ENCODE data around the gene KIFAP3. TPM values are rescaled to one million over a fixed set of nuclear protein-coding genes. Genes with fewer than 3 reads are reported as not detected.
"Not testable (repeated sequence)": the region's sequence is repeated elsewhere in the genome, so short reads cannot be mapped to it uniquely, and the experiment has no call there.

The KIFAP3 gene
- total RNA-seq, 1 donor from 2014 or later, result 25.6 TPM

DNA sequence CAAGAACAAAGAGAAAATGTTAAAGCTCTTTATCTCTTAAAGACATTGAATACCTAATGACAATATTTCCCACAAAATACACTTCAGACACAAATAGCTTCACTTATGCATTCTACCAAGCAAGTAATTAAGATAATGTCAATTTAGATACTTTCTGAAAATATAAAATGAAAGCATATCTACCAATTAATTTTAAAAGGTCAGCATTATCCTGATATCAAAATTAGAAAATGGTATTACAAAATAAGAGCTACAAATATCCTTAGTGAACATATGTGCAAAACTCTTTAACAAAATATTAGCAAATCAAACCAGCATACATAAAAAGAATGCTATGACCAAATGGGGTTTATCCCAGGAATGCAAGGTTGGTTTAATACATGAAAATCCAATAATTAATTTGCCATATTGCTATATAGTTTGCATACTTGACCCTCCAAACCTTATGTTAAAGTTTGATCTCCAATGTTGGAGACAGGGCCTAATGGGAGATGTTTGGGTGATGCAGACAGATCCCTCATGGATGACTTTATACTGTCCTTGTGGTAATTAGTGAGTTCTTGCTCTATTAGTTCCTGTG, 4.2 kb upstream of the KIFAP3 start:
- DNase-seq, result no peak
- intact Hi-C loops (cut with DNase I), result no loop called here
- peaks cover 5% of the 10 kb centered on the region for H3K4me1 ChIP-seq
- H3K9me3 ChIP-seq, result peaks cover 7% of the 10 kb centered on the region
- TF ChIP-seq, protein P1, sequence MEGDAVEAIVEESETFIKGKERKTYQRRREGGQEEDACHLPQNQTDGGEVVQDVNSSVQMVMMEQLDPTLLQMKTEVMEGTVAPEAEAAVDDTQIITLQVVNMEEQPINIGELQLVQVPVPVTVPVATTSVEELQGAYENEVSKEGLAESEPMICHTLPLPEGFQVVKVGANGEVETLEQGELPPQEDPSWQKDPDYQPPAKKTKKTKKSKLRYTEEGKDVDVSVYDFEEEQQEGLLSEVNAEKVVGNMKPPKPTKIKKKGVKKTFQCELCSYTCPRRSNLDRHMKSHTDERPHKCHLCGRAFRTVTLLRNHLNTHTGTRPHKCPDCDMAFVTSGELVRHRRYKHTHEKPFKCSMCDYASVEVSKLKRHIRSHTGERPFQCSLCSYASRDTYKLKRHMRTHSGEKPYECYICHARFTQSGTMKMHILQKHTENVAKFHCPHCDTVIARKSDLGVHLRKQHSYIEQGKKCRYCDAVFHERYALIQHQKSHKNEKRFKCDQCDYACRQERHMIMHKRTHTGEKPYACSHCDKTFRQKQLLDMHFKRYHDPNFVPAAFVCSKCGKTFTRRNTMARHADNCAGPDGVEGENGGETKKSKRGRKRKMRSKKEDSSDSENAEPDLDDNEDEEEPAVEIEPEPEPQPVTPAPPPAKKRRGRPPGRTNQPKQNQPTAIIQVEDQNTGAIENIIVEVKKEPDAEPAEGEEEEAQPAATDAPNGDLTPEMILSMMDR (IDR thresholded peaks at IDR 0.05), result no peak
- H3K27me3 ChIP-seq, result no peaks in the 10 kb centered on the region
- H3K36me3 ChIP-seq, result no peaks in the 10 kb centered on the region
- no peak overlapping the region for H3K27ac ChIP-seq
- ATAC-seq, result no peak
- H3K4me3 ChIP-seq, result no peak overlapping the region

DNA sequence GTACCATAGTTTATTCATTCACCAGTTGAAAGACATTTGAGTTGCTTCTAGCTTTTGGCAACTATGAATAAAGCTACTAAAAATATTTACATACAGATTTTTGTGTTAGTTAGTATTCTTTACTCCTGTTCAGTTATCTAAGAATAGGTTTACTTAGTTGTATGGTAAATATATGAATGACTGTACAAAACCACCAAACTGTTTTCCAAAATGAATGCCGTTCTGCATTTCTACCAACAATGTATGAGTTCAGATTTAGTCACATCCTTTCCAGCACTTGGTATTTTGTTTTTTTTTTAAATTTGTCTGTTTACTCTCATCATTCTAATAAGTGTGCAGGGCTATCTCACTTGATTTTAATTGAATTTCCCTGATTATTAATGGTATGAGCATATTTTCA, 3.4 kb upstream of the KIFAP3 start:
- TF ChIP-seq, protein P1 (IDR thresholded peaks at IDR 0.05), result no peak
- H3K9me3 ChIP-seq, result peaks cover 7% of the 10 kb centered on the region
- H3K4me1 ChIP-seq, result peaks cover 12% of the 10 kb centered on the region
- intact Hi-C loops (cut with DNase I), result no loop called here
- no peak overlapping the region for H3K27ac ChIP-seq
- H3K27me3 ChIP-seq, result no peaks in the 10 kb centered on the region
- no peak for DNase-seq
- H3K36me3 ChIP-seq, result no peaks in the 10 kb centered on the region
- ATAC-seq, result no peak
- no peak overlapping the region for H3K4me3 ChIP-seq

DNA sequence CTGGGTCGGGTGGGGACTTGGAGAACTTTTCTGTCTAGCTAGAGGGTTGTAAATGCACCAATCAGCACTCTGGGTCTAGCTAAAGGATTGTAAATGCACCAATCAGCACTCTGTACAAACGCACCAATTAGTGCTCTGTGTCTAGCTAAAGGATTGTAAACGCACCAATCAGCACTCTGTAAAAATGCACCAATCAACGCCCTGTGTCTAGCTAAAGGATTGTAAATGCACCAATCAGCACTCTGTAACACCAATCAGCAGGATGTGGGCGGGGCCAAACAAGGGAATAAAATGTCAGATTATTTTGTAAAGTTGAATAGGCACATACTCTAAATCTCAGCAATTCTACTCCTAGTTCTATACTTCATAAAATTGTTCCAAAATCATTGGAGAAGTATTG, 2.5 kb upstream of the KIFAP3 start:
- intact Hi-C loops (cut with DNase I); H3K27me3 ChIP-seq; DNase-seq; H3K9me3 ChIP-seq; H3K4me3 ChIP-seq; H3K36me3 ChIP-seq; H3K27ac ChIP-seq; ATAC-seq: not testable (repeated sequence)
- peaks cover 12% of the 10 kb centered on the region for H3K4me1 ChIP-seq

DNA sequence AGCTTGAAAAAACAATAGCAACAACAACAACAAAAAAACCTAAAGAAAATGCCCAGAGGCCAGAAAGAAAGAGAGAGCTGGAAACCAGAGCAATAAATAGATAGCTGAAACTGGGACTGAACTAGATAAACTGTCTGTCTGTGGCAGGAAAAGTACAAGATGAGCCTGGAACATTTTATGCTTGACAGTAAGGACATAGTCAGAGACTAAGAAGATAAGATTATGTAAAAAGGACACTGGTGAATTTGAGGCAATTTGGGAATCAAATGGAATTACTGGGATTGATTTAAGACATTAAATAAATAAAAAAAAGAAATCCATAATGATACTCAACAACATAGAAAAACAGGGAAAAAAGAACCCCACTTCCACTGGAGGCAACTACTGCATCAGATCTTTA, 1.7 kb upstream of the KIFAP3 start:
- intact Hi-C loops (cut with DNase I), result no loop called here
- Histone ChIP-seq H3K4me3 (no peak overlapping the region), H3K4me1 (peaks cover 12% of the 10 kb centered on the region), H3K27me3 (no peaks in the 10 kb centered on the region), H3K36me3 (no peaks in the 10 kb centered on the region), H3K9me3 (peaks cover 7% of the 10 kb centered on the region), H3K27ac (no peak overlapping the region)
- TF ChIP-seq, protein P1 (IDR thresholded peaks at IDR 0.05), result no peak
- ATAC-seq (no peak), DNase-seq (no peak)

DNA sequence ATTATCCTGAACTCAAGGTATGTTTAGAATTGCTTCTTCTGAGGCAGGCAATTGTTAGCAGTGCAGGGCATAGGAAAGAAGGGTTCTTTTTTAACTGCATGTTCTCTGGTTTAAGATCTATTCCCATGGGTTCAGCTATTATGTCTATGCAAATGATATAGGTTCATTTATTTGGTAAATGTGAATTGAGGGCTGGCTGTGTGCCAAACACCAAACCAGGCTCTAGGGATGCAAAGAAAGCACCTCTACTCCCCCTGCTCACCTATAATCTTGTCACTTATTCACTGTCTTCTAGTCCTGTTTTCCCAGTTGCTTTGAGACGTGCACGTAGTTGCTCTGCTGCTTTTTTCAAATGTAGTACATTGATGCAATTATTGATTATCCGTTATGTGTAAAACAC, 691 bp upstream of the KIFAP3 start:
- Histone ChIP-seq H3K27me3 (no peaks in the 10 kb centered on the region), H3K9me3 (peaks cover 7% of the 10 kb centered on the region), H3K36me3 (no peaks in the 10 kb centered on the region), H3K4me3 (peak overlapping the region; percentile 80), H3K4me1 (peaks cover 12% of the 10 kb centered on the region), H3K27ac (peak overlapping the region; percentile 80)
- TF ChIP-seq, protein P1 (IDR thresholded peaks at IDR 0.05), result no peak
- DNase-seq (no peak), ATAC-seq (no peak)
- intact Hi-C loops (cut with DNase I), result no loop called here

DNA sequence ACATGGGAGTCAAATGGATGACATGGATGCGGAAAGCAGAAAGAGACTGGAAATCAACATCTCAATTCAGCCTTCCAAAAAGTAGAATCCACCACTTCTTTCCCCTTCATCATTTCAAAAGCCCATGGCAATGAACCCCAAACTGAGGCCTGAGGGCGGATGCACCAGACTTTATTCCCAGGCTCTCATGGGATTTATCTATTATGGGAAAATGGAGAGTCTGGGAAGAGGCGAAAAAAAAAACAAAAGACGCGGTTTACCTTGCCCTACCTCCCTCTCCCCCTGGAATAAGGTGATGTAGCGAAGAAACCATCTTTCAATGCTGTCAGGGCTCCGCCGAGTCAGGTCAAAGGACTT, 624 bp downstream of the KIFAP3 start:
- Histone ChIP-seq H3K27ac (peak overlapping the region; percentile 80), H3K36me3 (no peaks in the 10 kb centered on the region), H3K4me1 (peaks cover 12% of the 10 kb centered on the region), H3K27me3 (no peaks in the 10 kb centered on the region), H3K4me3 (peak overlapping the region; percentile 80), H3K9me3 (peaks cover 3% of the 10 kb centered on the region)
- TF ChIP-seq, protein P1 (IDR thresholded peaks at IDR 0.05), result no peak
- ATAC-seq (no peak), DNase-seq (no peak)
- intact Hi-C loops (cut with DNase I), result no loop called here

All from upper lobe of right lung (tissue), 1 donor.